ENCODE measurements around the gene ADGRG3.

- TF ChIP-seq CTCF (IDR thresholded peaks at IDR 0.05; ENCODE audit: poor library complexity) (no peak), EZH2phosphoT487 (IDR thresholded peaks at IDR 0.05; ENCODE audit: low read depth, severe bottlenecking, unreplicated experiment) (no peak), EZH2 (IDR thresholded peaks at IDR 0.05; ENCODE audit: borderline replicate concordance) (no peak)
Observed at GRCh38 chr16:57727610-57728009, 59.5 kb downstream of the ADGRG3 start.
